NCI-H2107 (cell line): Measurements from ENCODE around the gene USP40.

ENCODE experiments used
- DNase-seq: peaks from one replicate; lab custom pipeline; 2025; lab: John Stamatoyannopoulos, UW

The USP40 gene

DNA sequence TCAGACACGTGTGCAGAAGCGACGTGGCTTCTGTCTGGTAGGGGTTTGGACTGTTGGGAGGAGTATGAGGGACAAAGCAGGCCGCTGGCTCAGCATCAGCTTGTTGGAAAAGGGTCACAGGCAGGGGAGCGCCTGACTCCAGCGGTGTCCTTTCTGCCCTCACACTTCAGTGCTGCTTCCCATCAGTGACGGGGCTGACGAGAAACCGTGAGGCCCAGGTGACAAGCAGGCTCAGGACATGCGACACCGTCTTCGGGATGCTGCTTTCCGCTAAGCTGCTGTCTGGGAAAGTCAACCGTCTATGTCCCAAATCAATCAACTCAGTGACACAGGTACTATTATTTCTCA is 90.5 kb downstream of the USP40 start:
- no peak for DNase-seq

DNA sequence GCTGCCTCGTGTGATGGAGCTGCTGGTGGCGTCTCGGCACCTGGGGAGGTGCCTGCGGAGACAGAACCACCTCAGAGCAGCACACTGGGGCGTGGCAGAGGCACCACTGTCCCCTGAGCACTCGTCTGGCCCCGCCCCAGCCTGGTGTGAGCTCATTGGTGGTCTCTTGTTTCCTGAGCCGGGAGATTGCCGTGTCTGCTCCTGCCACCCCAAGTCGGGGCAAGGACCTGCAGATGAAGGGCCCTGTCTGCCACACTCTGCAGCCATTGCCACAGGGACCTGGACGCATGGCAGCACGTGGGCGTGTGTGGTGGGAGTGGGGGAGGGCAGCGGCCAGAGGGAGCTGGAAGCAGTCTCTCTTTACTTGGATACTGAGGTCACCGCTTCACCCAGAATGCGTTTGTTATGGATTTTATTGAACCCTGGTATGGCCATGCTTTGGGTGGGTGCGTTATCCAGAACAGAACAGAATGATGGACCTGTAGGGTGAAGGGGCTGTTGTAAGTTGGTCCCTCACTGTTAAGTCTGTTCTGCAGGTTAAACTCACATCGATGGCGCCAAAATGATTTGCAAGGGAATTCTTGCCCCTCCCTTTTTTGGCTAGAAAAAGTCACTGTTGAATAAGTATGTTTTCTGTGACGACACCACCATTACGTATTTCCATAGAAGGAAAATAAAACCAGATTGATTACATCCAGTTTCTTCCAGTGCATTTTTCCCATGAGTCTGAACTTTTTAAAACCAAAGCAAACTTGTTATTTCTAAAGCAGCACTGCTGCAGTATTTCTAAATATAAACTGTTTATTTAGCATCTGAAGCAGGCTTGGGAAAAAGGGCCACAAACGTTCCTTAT is 92.0 kb downstream of the USP40 start:
- DNase-seq = no peak

DNA sequence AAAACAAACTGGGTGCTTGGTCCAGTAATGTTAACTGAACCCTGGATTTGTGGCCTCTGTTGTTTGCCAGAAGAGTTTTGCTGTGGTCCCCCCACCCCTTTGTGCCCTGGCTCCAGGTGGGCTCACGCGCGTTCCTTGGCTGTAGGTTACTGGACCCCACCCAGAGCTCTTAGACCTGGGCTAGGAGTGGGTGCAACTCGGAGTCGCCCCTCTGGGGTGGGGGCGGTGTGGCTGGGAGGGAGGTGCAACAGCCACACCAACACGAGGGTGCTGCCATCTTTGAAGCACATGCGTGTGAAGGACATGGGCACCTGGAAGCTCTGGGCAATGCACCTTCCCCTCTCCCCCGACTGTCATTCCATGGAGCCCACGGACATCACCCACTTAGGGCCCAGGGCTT is 92.7 kb downstream of the USP40 start:
- no peak for DNase-seq

DNA sequence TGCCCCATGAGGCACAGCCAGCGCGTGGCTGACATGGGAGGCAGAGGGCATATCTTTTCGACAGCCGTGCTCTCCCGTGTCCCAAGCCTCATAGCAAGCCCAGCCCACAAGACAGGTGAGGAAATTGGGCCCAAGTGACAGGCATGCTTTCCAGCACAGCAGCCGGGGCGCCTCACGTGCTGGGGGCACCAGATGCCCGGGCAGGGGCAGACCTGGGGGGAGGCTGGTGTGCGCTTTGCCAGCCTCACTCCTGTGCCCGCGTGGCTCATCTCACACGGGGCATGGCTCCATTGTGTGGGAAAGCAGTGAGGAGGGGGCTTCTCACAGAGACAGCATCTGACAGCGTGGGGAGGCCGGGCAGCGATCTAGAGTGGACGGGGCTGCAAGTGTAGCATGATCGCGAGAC is 93.2 kb downstream of the USP40 start:
- DNase-seq = no peak

DNA sequence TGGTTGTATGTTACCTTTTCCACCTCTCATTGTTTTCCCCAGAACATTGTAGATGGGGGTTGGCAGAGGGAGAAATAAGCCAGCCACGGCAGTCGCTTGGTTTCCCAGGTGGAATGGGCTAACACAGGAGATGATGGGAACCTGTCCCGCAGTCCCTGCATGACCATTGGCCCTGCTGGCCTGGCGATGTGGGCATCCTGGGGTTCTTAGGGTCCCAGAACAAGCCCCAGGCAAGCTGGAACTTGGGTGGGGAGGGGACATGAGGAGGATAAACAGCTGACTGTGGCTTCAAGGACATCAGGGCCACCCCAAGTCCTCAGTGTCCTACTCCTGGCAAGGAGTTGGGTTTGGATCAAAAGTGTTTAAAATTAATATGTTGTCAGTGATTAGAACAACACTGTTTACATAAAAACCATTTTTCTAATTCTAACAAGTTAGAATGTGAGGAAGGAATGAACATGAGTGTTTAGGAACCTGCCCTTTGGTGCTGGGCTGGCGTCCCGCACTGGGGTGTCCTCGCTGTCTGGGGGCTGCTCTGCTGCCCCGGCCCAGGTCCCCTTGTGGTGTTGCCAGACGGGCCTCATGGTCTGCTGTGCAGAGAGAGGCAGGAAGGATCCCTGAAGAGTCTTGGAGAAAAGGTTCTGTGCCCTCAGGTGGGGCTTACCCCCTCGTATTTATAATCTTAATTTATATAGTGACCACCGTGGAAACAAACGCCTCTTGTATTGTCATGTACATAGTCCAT is 95.1 kb downstream of the USP40 start:
- DNase-seq = no peak

DNA sequence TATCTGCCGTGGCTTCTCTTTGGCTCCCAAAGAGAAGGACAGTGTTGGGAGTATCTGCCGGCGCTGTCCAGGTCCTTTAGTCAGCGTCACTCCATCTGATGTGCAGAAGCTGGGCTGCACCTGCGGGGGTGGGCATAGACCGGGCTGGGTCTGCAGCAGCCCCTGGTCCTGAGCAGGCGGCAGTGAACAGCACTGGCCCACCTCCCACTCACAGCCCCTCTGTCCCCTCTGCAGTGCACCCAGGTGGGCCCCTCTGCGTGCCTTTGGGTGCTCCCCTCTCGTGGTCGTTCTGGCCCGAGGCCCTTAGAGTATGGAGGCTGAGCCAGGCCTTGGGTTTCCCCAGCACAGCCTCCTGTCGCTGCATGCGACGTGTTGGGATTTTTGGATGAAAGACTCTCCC is 95.7 kb downstream of the USP40 start:
- no peak for DNase-seq

DNA sequence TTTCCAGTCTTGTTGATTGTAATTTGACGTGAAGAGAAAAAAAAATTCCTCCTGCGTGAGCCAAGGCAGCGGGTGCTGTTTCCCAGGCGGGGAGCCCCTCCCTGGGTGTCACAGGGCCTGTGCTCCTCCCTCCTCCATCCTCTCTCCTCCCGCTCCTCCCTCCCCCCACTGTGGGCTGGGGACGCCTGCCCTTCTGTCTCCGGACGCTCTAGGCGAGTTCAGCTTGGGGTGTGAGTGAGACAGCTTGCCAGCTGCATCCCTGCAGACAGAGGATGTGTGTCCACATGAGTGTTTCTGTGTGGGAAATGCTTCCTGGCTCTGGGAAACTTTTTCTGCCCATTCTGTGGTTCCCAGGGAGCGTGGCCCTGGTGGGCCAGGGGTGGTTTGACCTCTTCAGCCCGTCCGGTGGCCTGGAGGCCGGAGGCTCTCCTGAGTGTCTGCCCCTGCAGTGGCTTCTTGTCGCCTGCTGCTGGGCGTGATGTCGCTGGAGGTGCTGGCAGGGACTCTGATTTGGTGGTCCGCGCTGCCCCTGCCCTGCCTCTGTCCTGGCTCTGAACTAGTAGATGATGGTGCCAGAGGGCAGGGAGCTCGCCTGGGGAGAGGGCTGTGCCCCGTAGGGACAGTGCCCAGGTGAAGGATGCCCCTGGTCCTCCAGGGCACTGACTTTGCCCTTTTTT is 96.4 kb downstream of the USP40 start:
- no peak for DNase-seq

DNA sequence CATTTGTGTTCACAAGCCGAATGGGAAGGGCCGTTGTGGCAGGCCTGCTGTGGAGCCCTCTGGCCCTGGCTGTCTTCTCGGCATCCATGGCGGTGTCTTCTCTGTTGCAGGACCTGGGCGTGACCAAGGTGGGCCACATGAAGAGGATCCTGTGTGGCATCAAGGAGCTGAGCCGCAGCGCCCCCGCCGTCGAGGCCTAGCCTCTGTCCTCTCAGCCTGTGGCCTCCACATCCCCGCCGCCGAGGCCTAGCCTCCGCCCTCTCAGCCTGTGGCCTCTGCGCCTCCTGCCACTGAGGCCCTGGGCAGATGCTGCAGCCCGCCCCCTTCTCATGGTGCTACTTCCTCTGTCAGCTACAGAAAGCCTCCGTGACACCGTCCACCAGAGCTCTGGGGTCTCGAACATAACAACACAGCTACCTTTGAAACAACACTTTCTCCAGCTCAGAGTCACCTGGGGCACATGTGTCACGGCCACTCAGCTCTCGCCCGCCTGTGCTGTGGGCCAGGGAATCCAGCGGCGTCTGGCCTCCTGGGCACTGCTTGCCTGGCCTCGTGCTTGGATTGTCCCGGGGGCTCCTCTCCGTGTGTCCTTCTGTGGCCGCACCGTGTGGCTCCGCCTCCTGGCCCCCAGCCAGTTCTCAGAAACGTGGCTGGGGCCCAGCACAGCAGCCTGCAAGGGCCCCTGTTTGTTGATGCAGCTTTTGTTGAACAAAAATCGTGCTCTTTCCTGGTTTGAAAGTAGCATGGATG is 97.1 kb downstream of the USP40 start:
- DNase-seq = no peak

DNA sequence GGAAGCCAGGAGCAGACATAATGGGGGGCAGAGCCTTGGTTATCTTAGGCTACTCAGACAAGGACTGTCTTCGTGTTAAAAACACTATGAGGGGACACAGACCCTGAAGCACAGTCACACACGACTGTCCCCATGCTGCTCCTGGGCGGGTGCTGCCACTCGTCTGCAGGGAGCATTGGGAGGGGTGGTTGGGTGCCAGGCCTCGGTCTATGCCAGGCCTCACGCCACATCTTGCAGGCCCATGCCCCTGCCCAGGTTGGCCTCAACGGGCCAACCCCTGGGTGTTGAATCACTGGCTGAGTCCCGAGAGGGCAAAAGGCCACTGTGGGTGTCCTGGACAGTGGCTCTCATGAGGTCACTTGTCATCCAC is 97.9 kb downstream of the USP40 start:
- no peak for DNase-seq

DNA sequence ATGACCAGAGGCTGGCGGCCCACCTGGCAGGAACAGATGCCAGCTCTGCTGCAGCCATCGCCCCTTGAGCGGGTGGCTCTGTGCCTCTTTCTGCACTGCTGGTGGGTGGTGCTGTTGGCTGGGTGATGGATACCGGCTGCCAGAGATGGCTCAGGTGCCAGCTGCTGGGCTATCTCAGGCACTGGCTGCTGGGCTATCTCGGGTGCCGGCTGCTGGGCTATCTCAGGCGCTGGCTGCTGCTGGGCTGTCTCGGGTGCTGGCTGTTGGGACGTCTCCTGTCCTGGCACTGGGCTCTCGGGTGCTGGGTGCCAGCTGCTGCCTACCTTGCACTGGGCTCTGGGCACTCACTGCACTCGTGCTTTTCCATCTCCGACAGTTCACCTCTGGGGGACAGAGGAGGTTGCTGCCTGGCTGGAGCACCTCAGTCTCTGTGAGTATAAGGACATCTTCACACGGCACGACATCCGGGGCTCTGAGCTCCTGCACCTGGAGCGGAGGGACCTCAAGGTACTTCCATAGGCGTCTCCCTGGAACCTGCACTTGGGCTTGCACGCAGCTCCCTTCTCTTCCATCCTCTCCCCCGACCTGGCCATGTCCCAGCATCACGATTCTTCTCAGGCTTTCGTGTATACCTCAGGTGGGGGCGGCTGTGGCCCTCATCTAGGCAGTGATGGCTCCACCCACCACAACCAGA is 98.4 kb downstream of the USP40 start:
- DNase-seq = no peak

DNA sequence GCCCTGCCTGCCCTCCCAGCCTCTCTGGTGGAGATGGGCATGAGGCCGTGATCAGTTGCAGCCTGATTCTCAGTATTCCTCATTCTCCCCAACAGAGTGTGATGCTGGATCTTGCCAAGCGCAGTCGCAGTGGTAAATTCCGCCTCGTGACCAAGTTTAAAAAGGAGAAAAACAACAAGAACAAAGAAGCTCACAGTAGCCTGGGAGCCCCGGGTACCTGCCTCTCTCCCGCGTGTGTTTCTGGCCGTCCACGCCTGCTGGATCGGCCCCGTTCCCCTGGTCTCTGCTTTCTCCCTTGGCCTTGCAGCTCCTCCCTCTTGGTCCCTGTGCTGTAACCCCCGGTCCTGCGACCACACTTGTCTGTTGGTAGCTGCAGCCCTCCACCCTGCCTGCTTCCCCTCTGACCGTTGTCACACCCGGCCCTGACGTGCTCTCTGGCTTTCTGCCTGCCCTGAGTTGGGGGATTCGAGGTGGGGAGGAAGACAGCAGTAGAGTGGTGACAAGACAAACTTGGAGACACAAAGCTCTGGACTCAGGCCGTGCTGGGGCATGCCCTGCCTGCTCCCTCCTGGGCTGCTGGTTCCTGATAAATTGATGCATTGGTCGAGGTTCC is 99.5 kb downstream of the USP40 start:
- no peak for DNase-seq

DNA sequence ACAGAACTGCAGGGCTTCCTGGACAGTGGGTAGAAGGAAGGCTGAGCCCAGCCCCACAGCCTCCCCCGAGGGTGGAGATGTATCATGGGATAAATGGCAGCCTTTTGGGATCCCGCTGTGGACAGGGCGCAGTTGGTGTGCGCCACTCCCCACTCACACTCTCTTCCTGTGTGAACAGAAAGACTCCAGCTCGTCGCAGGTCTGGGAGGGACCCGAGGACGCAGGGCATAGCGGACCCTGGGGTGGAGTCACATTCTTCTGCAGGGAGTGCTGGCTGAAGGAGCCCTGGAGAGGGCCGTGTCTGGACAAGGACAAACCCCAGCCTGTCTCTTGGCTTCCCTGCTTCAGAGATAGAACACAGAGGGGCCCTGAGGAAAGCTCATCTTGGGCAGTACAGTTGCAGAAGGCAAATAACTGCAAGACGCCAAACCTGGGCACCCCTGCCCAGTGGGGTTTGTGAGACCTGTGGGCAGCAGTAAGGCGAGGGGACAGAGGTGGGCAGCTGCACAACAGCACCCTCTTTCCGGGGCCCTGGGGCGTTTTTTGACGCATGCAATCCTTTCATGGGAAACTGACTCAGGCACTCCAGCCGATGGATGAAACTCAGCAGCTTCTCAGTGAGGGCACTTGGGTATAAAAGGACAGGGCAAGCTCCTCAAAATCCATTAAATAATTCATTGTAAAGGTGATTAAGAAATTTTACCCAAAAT is 101.9 kb downstream of the USP40 start:
- no peak for DNase-seq

DNA sequence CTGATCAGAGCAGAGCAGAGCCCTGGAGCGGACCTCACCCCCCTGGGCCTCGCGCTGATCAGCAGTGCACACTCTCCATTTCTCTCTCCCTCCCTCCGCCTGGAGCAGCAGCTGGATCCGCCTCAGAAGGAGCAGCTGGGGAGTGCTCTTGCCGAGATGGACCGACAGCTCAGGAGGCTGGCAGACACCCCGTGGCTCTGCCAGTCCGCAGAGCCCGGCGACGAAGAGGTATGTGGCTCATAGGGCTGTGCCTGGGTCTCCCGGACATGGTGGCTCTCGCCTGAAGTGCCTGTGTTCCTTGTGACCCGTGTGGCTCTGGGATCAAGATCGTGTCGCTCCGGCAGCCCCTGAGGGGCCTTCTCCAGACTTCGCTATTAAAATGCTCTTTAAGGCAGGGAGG is 102.5 kb downstream of the USP40 start:
- no peak for DNase-seq

DNA sequence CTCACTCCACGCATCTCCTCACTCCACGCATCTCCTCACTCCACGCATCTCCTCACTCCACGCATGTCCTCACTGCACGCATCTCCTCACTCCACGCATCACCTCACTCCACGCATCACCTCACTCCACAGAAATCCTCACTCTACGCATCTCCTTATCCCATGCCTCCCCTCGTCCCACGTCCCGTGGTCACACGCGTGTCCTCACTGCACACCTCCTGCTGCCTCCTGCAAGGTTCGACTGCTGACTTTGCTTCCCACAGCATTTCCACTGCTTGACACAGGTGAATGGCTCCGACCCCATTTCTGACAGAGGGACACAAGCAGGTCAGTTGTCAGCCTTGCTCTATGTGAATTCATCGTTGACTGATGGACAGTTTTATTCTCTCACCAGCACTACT is 103.0 kb downstream of the USP40 start:
- DNase-seq = no peak

DNA sequence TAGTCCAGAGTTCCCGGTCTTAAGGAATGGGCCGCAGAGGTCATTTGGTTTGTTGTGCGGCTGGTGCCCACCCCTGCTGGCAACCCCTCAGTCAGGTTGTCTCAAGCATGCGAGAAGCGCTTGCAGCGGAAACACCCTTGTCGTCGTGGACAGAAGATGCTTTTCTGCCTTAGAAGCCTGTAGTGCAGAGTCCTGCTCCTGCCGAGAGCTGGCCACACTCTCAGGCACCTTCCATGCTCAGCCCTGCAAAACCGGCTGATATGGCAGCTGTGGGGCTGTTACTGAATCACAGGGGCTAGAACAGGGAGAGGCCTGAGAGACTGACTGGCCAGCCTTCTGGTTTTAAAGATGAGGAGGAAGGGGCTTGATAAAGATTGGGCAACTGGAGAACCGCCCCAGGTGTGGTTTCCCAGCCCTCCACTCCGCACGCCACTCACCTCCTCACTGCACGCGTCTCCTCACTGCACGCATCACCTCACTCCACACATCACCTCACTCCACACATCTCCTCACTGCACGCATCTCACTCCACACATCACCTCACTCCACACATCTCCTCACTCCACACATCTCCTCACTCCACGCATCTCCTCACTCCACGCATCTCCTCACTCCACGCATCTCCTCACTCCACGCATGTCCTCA is 103.6 kb downstream of the USP40 start:
- DNase-seq = no peak

DNA sequence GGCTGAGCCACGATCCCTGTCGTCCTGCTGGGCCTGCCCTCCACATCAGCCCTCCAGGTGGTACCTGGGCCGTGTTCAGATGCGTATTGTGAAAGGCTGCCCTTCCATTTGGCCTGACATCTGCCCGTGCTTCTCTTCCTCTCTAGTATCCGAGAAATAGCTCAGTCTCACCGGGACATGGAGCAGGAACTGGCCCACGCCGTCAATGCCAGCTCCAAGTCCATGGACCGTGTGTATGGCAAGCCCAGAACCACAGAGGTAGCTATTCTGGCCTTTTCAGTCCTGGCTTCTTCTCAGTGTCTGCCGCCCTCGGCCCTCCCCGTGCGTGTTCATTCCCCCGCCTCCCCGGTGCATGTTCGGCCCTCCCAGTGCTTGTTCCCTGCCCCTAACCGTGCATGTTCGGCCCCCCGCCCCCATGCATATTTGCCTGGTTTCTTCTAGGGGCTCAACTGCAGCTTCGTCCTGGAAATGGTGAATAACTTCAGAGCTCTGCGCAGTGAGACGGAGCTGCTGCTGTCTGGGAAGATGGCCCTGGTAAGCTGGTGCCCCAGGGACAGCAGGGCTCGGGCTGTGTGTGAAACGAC is 104.3 kb downstream of the USP40 start:
- DNase-seq = no peak

DNA sequence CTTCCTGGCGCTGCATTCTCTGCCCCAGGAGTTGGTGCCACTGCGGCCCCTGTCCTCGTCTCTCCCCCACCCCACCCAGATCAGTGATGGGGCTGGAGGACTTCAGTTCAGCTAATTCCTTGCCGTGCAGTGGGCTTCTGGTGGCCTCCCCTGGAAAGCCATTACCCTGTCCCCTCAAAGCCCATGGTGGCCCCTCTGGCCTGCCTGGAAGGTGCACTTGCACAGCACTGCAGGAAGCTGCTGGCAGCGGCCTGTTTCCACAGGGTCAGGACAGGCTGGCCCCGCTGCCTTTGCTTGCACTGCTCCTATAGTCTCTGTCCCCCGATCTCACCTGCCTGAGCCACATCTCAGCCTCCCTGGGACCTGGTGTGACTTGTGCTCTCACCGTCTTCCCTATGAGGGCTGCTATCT is 105.1 kb downstream of the USP40 start:
- no peak for DNase-seq

DNA sequence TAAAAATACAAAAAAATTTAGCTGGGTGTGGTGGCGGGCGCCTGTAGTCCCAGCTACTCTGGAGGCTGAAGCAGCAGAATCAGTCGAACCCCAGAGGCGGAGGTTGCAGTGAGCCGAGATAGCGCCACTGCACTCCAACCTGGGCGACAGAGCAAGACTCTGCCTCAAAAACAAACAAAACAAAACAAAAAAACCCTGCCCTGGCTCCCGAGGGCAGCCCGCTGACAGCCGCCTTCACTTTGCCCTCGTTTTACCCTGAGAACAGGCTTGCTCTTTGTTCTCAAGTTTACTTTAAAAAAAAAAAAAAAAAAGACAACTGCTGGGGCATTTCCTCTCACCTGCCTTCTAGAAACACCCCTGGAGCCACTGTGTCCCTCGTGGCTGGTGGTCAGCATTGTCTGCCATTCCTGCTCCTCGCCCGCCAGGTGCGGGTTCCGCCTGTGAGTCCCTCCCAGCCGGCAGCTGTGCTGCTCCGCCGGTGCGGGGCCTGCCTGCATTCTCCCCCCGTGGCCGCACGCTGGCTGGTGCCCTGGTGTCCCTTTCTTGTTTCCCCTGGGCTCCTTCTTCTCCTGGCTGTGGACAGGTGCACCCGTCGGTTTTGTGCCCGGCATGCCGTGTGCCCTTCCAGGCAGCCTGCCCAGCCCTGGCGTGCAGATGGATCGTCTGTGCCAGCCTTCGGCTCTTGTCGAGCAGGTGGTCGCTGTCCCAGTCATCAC is 105.7 kb downstream of the USP40 start:
- peak; percentile 33 for DNase-seq

DNA sequence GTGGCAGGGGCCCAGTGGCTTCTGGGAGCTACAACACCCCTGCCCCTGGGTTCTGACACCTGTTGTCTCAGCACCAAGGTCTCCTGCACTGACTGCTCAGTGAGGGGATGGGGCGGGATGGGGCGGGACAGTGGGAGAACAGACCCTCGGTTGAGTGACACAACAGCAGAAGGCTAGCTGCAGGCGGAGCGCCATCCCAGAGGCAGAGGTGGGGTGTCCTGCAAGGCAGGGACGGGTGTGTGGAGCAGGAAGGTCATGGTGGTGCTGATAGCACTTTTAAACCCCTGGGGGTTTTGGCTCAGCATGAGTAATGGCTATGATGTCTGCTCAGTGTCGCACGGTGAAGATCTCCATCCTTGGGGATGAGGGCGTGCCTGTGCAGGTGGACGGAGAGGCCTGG is 107.2 kb downstream of the USP40 start:
- DNase-seq = no peak
